ENCODE results near the gene FMO3.
A peak's percentile ranks its signal among the peaks of the same experiment; 100 is the strongest.

Gene FMO3

DNA sequence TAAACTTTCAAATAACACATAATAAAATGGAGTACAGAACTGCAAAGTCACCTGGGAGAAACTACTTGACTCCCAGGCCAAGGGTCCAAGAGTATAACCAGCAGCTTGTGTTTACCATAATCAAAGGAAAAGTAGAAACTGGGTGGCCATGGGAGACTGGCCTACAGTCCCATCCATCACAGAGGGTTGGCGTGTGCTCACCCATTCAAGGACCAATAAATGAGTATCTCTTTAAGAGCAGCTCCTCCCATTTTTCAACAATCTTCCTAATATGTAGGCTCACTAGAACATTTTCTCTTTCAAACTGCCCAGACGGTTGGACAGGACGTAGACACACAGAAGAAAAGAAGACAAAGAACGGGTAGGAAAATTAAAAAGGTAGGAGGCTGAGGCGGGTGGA, at the start of gene FMO3:
TSS of gene FMO3 (plus strand) at position 302 of the 400 bp plus-strand sequence. CDS start 1,754 bp downstream, outside the sequence.
- no peak for DNase-seq (ENCODE audit: low spot score)

DNA sequence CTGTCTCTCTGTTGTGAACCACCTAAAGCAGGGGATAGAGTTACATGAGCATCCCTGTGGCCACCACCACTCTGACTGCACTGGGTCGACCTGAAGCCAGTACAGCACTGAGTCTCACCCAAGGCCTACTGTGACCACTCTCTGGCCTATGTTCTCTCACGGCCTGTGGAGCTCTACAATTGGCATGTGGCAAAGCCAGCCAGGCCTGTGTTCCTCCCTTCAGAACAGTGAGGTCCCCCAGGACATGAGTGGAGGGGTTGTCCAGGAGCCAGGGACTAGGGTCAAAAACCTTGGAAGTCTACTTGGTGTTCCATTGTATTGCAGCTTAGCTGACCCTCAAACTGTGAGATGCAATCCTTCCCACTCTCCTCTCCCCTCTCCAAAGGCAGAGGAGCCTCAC, 42.7 kb upstream of the FMO3 start:
- DNase-seq (ENCODE audit: low spot score) = no peak

DNA sequence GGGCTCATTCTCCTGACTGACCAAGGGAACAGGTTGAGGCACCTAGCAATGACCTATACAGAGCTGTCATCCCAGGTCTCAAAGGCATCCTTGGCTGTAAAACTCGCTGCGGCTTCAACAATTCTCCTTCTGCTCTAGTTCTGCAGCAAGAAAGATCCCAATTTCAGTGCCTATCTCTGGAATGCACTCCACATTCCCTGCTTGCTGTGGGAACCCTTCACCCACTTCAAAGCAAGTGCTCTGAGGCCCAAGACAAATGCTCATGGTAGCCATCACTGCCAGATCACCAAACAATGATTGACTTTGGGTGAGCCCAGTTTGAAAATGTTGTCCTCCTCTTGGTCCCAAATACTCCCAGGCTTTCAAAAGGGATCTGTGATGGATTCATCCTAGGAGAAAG, 37.7 kb upstream of the FMO3 start:
- DNase-seq (ENCODE audit: low spot score) = no peak

DNA sequence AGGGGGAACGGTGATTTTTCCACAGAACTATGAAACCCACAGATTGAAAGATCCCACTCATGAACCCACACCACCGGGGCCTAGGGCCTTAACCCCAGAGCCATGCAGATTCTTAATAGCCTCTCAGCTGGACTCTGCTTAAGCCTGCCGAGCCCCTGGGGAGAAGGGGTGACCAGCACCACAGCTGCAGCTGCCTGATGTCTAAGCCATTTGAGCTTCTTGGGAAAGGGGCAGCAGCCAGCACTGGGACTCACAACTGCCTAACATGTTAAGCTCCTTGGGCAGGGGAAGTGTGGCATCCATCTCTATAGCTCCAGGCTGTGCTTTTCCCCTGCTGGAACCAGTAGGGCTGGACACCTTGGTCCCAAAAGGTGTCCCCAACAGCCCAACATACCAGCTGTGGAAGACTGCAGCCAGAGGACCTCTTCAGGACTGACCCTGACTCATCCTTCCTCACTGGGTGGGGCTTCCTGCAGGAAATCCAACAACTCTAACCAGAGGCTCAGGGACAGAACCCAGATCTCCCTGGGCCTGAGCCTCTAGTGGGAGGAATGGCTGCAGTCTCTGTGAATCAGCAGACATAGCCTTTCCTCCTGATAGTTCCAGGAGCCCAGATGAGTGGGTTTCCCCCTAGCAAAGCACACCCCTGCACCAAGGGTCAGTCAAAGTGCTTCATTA, 34.6 kb upstream of the FMO3 start:
- DNase-seq (ENCODE audit: low spot score) = no peak

DNA sequence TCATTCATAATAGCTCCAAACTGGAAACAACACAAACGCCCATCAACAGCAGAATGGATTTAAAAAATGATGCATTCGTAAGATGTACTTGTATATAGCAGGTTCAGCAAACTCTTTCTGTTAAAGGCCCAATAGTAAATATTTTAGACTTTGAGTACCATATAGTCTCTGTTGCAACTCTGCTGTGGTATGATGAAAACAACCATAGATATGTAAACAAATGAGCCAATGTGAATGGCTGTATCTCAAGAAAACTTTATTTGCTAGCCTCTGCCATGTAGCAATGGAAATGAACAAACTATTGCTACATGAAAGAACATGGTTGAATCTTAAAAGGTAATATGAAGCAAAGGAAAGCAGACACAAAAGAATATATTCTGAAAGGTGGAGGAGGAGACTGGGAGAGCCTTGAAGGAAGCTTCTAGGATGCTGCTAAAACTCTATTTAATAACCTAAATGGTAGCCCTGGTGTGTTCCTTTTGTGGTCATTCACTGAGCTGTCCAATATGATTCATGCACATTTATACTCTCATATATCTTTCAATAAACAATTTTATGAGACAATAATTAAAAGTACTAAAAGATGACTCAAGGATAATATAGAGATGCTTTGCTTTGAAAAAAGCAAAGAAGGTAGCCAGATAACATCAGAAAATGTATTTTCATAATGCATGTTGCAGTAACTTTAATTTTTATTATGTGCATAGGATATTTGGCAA, 29.1 kb upstream of the FMO3 start:
- no peak for DNase-seq (ENCODE audit: low spot score)

DNA sequence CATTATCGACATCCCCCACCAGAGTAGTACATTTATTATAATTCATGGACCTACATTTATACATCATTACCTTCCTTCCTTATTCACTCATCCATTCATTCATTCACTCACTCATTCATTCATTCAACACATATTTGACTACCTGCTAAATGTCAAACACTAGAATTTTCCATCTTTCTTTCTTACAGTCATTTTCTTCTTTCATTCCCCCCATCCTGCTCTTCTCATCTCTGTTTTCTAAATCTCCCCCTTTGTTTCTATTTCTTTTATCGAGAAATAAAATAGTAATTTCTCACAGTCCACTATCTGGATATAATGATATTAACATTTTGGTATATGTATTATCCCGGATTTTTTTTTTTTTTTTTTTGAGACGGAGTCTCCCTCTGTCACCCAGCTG, 27.8 kb upstream of the FMO3 start:
- DNase-seq (ENCODE audit: low spot score) = no peak

DNA sequence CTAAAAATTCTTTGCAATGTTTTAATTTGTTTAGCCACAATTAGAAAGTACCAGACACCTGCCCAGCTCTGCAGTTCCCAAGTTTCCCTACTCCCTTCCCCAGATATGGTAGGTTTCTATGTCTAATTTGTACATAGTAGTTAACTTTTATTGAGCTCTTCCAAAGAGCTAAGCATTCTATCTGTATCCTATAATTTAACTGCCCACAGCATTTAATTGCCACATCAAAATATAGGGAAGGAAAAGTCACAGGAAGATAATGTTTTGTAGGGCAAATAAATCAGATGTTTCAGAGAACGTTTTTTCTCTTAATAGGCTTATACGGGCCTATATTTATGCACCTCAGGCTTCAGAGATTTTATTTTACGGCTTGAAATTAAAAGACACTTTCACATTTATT, 15.7 kb upstream of the FMO3 start:
- DNase-seq (ENCODE audit: low spot score) = no peak

DNA sequence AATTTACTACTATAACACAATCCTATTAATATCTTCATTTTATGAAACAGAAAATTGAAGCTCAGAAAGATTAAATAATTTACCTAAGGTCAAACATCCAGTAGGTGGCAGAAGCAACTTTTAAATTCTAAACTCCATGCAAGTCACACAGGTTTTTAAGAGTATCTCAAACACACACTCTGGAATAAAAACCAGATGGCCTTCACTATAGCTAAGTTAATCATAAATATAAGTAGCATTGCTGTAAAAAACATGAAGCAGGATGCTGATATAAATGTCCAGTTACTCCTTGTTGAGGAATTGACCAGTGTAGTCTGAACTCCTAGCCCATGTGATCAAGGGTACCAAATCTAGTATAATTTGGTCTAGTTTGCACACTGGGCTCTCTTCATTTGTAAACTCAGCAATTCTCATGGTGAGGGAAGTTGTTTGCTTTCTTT, 9.4 kb upstream of the FMO3 start:
- peak; percentile 31 for DNase-seq (ENCODE audit: low spot score)

DNA sequence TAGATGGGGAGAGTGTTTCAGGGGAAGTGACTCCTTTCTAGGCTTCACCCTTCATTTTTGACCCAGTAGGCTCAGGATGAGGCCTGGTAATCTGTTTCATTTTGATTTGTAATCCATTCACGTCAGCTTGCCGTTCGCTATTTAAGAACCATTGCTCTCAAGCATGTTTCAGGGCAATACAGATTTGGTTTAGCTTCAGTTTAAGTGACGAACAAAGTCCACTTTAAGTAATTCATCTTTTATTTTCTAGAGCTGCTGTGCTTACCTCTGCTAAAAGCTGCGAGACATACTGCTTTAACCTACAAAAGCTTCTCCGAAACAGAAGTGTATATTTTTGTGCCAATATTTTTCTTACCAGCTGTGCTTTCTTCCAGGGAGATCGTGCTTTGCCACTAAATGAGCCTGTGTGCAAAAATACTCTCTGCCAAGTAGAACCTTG, 8.9 kb upstream of the FMO3 start:
- no peak for DNase-seq (ENCODE audit: low spot score)

DNA sequence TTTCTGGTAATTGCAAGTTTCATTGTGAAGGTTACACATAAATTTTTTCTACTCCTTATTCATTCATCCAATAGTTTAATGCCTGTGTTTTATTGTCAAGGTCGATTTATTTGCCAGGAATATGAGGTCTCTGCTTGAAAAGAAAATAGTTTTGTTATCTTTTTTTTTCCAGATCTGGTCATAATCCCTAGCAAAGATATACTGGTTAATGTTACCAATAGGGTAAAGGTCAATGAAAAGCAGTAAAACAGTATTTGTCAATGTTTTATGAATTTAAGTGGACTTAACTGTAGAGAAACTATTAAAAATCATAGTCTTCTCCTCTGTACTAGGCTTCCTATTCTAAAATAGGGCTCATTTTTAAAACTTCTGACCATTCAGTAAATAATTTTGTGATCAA, 8.1 kb upstream of the FMO3 start:
- no peak for DNase-seq (ENCODE audit: low spot score)

DNA sequence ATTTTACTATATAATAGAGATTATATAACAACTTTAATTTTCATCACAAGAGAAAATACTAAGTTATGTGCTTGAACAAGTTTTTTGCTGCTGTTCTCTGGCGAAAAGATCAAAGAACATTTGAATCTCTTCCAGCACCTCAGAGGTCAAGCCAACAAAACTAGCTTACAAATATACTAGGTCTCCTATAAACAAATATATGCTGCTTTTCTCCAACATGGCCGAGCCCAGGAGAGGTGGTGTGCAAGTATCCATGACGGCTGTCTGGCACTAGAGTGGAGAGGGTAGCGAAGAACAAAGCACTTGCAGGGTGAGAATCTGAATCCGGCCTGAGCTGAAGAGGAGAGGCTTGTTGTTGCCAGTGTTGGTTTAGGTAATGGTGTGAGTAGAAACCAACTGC, 7.5 kb upstream of the FMO3 start:
- no peak for DNase-seq (ENCODE audit: low spot score)

DNA sequence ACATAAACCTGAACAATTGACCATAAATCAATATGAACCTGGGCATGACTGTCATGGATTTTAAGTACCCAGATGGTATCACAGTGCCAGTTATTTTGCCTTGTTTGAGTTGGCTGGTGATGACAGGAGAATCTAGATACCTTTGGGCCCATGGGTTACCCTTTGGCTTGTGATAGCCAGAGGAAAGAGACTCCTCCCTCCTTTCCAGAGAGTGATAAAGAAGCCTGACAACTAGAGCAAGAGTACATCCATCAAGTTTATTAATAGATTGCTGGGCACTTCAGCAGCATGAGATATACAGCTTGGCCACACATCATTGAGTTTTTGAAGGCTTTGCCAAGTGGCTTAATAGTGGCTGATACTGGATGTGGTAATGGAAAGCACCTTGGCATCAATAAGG, 6.6 kb upstream of the FMO3 start:
- no peak for DNase-seq (ENCODE audit: low spot score)

DNA sequence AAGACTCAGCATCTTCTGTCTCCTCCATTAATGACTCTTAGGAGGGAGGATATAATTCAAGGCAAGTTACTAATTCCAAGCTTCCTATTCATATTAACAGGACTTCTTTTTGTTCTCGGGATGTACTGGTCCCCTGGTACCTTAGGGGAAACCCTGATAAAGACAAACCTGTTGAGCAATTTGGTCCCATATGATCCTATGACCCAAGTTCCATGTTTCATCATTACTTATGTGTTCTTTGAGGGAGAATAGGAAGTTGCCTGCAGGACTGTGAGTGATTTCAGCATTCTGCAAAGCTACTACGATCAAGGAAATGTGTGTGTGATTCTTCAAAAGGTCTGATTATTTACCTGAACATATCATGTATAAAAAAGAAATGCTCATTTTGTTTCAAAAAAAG, 5.8 kb upstream of the FMO3 start:
- no peak for DNase-seq (ENCODE audit: low spot score)

DNA sequence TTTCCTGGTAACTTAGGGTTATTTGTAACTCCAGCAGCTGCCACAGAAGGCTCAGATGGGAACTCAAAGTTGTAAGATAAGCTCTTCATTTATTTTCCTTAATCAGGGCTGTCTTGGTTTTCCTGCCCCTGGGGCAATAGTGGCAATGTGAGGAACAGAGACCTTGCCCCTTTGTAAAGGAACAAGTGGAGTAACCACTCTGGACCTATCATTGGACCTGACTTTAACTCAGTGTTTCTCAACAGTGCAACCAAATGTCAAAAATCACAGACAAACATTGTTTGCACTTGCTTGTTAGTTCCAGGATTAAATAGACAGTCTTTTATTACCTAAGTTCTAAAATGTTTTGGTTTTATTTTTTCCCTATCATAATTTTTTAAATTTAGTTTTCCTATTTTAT, 2.8 kb upstream of the FMO3 start:
- DNase-seq (ENCODE audit: low spot score) = no peak

DNA sequence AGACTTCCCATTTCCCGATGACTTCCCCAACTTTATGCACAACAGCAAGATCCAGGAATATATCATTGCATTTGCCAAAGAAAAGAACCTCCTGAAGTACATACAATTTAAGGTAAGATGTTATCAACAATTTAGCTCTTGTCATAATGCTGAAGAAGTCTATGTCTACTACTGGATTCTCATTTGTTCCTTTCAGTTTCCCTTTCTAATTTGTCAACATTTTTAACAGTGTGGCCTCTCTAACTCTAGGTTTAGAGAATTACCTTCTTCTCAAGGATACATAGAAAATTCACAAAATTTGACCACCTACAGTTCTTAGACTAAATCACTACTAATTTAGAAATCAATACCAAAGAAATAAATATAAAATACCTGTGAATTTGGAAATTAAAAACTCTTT, 13.2 kb downstream of the FMO3 start:
- DNase-seq (ENCODE audit: low spot score) = no peak

DNA sequence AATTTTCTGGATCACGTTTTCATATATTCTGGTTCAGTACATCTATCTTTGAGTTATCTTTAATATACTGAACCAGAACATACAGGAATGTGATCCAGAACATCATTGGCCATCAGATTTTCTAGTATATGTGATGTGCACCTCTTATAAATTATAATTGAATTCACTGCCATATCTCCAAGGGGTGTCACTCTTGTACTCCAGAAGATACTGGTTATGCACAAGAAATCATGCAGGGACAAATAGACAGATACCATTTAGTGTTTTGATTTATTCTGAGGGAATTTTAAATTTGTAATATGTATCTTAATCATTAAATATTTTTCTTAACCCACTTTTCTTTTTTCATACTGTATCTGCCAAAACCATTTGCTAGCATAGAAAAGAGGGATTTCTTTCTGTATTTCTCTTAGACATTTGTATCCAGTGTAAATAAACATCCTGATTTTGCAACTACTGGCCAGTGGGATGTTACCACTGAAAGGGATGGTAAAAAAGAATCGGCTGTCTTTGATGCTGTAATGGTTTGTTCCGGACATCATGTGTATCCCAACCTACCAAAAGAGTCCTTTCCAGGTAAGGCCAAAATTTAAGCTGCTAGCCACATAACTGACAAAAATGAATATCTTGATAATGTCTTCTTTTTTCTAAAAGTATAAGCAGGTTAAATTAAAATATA, 16.7 kb downstream of the FMO3 start:
- no peak for DNase-seq (ENCODE audit: low spot score)

DNA sequence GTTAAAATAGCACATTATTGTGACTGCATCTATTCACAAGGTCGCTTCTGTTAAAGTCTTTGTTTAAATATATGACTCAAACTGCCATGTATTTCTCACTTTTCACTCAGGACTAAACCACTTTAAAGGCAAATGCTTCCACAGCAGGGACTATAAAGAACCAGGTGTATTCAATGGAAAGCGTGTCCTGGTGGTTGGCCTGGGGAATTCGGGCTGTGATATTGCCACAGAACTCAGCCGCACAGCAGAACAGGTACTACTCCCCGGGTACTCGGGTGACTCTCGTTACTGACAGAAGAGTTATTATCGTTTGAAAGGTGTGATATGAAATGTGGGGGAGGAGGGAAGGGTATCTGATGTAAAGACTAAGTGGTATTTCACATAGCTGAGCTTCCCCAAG, 17.3 kb downstream of the FMO3 start:
- DNase-seq (ENCODE audit: low spot score) = no peak

DNA sequence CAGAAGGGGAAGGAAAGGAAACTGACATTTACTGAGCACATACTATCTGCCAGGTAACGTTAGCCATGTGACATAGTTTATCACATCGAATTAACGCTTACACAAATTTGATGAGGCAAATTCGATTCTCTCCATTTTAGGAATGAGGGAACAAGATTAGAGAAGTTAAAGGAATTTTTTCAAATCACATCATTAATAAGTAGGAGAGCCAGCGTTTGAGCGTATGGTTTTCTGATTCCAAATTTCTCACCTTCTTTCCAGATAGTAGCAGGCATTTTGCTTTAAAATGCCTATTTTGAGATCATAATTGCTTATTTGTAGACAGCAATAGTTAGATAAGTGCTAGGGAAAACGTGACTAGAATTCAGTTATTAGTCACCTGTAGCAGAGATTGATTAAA, 19.3 kb downstream of the FMO3 start:
- no peak for DNase-seq (ENCODE audit: low spot score)

DNA sequence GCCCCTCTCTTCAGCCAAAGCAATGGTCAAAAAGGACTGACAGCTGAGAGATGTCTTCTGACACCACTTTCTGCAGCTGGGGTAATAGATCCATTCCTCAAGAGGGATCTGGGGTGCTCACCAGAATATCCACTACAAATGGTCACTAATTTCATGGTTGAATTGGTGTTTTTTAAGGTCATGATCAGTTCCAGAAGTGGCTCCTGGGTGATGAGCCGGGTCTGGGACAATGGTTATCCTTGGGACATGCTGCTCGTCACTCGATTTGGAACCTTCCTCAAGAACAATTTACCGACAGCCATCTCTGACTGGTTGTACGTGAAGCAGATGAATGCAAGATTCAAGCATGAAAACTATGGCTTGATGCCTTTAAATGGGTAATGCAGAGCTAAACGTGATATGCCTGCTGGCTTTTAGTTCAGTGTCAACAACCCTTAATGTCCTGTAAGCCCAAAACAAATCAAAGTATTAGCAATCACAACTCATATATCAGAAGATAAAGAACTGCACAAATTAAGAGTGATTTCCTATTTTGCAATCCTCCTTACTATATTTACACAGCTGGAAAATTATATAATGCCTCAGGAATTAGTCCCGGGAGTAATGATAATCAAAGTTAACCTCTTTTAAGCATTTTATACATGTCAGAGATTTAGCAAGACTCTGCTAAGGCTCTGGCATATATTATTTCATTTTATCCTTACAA, 20.1 kb downstream of the FMO3 start:
- DNase-seq (ENCODE audit: low spot score) = no peak

DNA sequence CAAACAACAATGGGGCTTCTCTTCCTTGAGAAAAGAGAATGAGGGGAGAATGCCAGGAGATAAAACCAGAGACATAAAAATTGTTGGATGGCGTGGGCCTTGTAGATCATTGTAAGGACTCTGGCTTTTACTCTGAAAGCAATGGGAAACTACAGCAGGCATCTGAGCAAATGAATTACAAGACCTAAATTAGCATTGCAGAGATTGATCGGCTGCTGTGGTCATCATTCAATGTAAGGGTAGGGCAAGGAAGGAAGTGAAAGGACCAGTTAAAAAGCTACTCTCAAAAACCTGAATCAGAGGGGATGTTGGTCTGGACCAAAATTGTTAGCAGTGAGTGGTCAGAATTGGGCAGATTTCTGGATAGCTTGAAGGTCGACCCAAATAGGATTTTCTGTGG, 21.4 kb downstream of the FMO3 start:
- DNase-seq (ENCODE audit: low spot score) = no peak

DNA sequence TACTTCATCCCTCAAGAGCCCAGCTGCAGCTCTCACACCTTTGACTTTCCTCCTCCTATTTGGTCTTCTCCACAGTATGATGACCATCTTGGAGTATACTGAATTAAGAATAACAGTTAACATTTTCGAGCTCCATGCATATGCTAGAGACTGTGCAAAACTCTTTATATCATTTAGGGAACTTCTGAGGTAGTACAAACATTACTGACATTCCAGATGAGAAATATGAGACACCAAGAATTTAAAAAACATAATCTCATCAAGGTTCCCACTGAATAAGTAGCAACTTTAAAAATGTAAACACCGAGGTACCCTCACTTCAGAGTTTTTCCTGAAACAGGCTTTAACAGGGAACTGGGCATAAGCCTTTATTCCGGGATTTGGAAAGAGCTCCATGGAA, 22.7 kb downstream of the FMO3 start:
- DNase-seq (ENCODE audit: low spot score) = no peak

DNA sequence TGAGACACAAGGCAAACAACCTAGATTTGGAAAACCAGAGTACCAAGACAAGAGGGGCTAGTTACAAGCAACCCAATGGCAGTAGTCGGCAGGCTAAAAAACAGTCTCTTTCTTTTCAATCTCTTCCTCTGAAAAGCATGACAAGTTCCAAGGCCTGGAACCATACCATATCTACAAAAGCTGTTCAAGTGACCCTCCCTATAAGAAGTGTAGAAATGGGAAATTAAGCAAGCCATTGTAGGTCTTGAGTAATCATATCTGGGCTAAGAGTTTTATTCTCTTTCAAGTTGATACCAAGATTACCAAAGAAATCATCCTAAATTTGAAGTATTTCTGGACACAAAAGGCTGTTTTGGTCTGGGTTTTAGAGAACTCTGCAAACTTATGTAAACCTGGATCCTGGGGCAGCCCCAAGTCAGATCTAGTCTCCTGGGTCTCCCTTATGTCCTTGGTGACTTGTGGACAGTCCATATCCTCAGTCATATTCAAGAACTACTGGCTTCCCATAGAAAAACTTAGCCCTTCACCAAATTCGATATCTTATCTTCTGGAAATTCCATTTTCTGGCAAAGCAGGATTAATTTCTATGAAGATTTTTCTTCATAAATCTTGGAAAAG, 24.7 kb downstream of the FMO3 start:
- no peak for DNase-seq (ENCODE audit: low spot score)
